BJ (cell line): ENCODE measurements around the gene ZNF138. TPM values are rescaled to one million over a fixed set of nuclear protein-coding genes. Genes with fewer than 3 reads are reported as not detected.
"Not testable (repeated sequence)": the region's sequence is repeated elsewhere in the genome, so short reads cannot be mapped to it uniquely, and the experiment has no call there.

Experiments used
- CTCF ChIA-PET: fragments of 350-600 bp; formaldehyde crosslinking; extraction: SDS; loops from one replicate; lab custom pipeline; 2021; ENCODE audit warnings: antibody characterized with exemption, inconsistent platforms; lab: Yijun Ruan, JAX
- POLR2A ChIA-PET: fragments of 300-600 bp; sonication (Branson Sonifier 250); formaldehyde crosslinking; extraction: SDS; loops from one replicate; lab custom pipeline; 2021; ENCODE audit warnings: antibody characterized with exemption; lab: Charles Lee
- DNase-seq: peaks from one replicate; pipeline ENCODE4 v3.0.0-alpha.2; 2011; ENCODE audit warnings: low read depth
- H3K27me3 ChIP-seq: 2 replicates; pipeline ENCODE4 v1.6.0; 2011; ENCODE audit warnings: low read length; ENCODE audit not compliant: control insufficient read depth, insufficient read depth
- H3K36me3 ChIP-seq: 2 replicates; pipeline ENCODE4 v1.5.1; 2011; ENCODE audit warnings: low read length; ENCODE audit not compliant: control insufficient read depth, insufficient read depth
- H3K4me3 ChIP-seq: 2 replicates; pipeline ENCODE4 v1.5.1; 2011; ENCODE audit warnings: low read depth, mild to moderate bottlenecking, control low read depth, low read length
- CTCF ChIP-seq: IDR thresholded peaks from 2 replicates; pipeline ENCODE4 v1.5.1; 2011; ENCODE audit warnings: low read depth, mild to moderate bottlenecking, control low read depth, inconsistent platforms, low read length, moderate library complexity; ENCODE audit not compliant: insufficient read depth
- polyA plus RNA-seq: library from polyadenylated mRNA; depleted of rRNA; stranded (reverse); fragments of >200 nt; gene quantifications from 2 replicates; pipeline ENCODE4 v1.2.3, GENCODE V29; 2011

ZNF138 gene
- polyA plus RNA-seq, 1 experiment: 1.3 TPM

DNA sequence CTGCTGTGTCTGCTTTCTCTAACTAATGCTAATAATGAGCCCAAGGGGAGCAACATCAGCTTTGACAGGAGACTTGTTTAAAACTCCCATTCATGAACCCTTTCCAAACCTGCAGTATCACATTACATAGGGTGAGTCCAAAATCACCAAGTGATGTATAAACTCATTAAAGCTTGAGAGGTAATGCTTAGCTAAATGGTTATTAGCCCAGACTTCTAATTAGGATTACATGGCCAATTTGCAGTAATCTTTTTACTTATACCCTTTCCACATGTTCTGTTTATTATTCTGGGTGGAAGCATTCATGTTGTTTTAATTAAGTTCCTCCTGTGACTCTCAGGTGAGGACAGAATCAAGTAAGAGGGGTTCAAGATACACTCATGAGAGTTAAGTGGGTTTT lies 17.5 kb downstream of the ZNF138 start:
- Histone ChIP-seq H3K4me3 (no peak overlapping the region), H3K36me3 (no peaks in the 10 kb centered on the region), H3K27me3 (no peaks in the 10 kb centered on the region)
- TF ChIP-seq CTCF: no peak
- DNase-seq: no peak
- CTCF ChIA-PET: no interaction called here
- POLR2A ChIA-PET: no interaction called here

DNA sequence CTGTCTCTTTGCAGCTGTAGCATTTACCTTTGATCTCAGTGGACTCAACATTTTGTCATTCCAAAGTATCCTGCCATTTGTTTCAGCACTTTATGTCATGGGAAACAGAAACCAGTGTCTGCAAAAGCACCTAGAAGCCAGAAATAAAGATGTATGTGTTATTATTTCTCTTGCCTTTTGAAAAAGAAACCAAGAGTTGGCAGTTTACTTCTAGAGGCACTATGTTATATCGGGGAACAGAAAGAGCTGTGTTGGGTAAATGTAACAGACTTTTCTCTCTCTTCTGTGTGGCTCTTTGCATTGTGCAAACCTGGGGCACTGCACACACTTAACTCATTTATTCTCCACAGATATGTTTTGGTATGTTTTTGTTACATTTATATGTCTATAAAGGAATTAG lies 36.7 kb downstream of the ZNF138 start:
- ChIA-PET CTCF (no interaction called here), POLR2A (no interaction called here)
- H3K4me3 ChIP-seq: no peak overlapping the region
- no peaks in the 10 kb centered on the region for H3K36me3 ChIP-seq
- no peak for DNase-seq
- no peak for TF ChIP-seq CTCF
- H3K27me3 ChIP-seq: no peaks in the 10 kb centered on the region

- ChIA-PET CTCF (no interaction called here), POLR2A (no interaction called here)
- no peaks in the 10 kb centered on the region for H3K36me3 ChIP-seq
- DNase-seq: no peak
- no peaks in the 10 kb centered on the region for H3K27me3 ChIP-seq
- TF ChIP-seq CTCF: no peak
- no peak overlapping the region for H3K4me3 ChIP-seq
These were observed 37.9 kb downstream of the ZNF138 start for GRCh38 chr7:64832136-64832535.

GRCh38 chr7:64834989-64835388 lies 40.8 kb downstream of the ZNF138 start:
- Histone ChIP-seq H3K36me3 (no peaks in the 10 kb centered on the region), H3K4me3 (no peak overlapping the region), H3K27me3 (no peaks in the 10 kb centered on the region)
- ChIA-PET POLR2A (no interaction called here), CTCF (no interaction called here)
- TF ChIP-seq CTCF: no peak
- DNase-seq: no peak

- H3K4me3 ChIP-seq, H3K36me3 ChIP-seq, DNase-seq, H3K27me3 ChIP-seq, CTCF ChIA-PET, POLR2A ChIA-PET: not testable (repeated sequence)
These were observed 41.6 kb downstream of the ZNF138 start for GRCh38 chr7:64835856-64836255.

DNA sequence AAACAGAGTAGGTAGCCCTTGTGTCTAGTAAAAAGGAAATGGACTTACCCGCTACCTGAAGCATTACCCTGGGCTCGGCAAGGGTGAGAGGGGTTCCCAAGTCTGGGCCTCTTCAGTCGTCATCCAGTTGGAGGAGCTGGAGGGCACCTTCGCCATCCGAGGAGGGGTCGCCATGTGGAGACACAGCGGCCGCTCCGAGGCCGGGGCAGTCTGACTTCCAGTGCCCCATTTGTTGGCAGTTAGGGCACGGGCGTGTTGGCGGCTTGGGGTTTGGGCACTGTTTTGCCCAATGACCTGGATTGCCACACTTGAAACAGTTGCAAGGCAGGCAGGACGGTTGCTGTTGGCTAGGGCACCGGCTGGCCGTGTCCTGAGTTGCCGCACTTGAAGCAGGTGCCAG lies 43.8 kb downstream of the ZNF138 start:
- H3K4me3 ChIP-seq, CTCF ChIA-PET, H3K27me3 ChIP-seq, DNase-seq, POLR2A ChIA-PET, H3K36me3 ChIP-seq: not testable (repeated sequence)
